ENCODE data around the gene KPRP. TPM values are rescaled to one million over a fixed set of nuclear protein-coding genes. Genes with fewer than 3 reads are reported as not detected.

KPRP gene
- total RNA-seq, 1 experiment from 2014 or later = not detected

GRCh38 chr1:152753586-152753985 lies 4.2 kb upstream of the KPRP start:
- Histone ChIP-seq H3K36me3 (ENCODE audit: control insufficient read depth, insufficient read depth, low read length) (no peaks in the 10 kb centered on the region), H3K27ac (ENCODE audit: low read length) (no peak overlapping the region), H3K4me3 (ENCODE audit: low read depth in 2 of 2, low read length in 2 of 2) (no peak overlapping the region), H3K27me3 (ENCODE audit: control insufficient read depth, insufficient read depth, low read length) (no peaks in the 10 kb centered on the region; the same call in 1 of the 2 replicates), H3K9me3 (ENCODE audit: control insufficient read depth, insufficient read depth, low read depth, low read length) (no peaks in the 10 kb centered on the region), H3K4me1 (ENCODE audit: control insufficient read depth, insufficient read depth, low read length) (no peaks in the 10 kb centered on the region)
- BruUV-seq (replicated peaks) = no TSS peak
- ATAC-seq (no peak), DNase-seq (ENCODE audit: low read depth, low spot score) (no peak)
- POLR2A ChIA-PET = no interaction called here
- TF ChIP-seq CTCF (IDR thresholded peaks at IDR 0.05) (no peak), POLR2AphosphoS5 (IDR thresholded peaks at IDR 0.05; ENCODE audit: low read depth, low read length) (no peak), SIN3A (IDR thresholded peaks at IDR 0.05; ENCODE audit: borderline replicate concordance, insufficient read depth, low read depth, low read length) (no peak)
- in situ Hi-C loops (cut with HindIII; ENCODE audit: low pct_unique_long_range_greater_than_20kb, low sequenced_read_pairs) (no loop called here), intact Hi-C loops (cut with micrococcal nuclease; ENCODE audit: unreplicated experiment) (no loop called here)
- CTCF ChIA-PET = no interaction called here

DNA sequence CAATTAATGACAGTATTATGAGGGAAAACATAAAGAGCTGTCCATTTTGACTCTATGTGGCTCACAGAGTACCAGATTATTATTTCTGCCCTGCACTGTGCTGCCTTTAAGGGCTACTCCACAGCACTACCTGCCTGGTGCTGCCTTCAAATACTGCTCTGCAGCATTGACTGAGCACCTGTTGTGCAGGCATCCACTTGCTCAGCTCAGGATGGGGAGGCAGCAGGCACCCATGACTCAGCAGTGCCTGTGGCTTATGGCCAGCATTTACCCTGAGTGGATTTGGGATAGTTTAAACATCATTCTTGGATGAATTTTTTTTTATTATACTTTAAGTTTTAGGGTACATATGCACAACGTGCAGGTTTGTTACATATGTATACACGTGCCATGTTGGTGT lies 953 bp upstream of the KPRP start:
- Histone ChIP-seq H3K4me3 (ENCODE audit: low read depth in 2 of 2, low read length in 2 of 2) (no peak overlapping the region), H3K4me1 (ENCODE audit: control insufficient read depth, insufficient read depth, low read length) (no peaks in the 10 kb centered on the region), H3K9me3 (ENCODE audit: control insufficient read depth, insufficient read depth, low read depth, low read length) (no peaks in the 10 kb centered on the region), H3K36me3 (ENCODE audit: control insufficient read depth, insufficient read depth, low read length) (no peaks in the 10 kb centered on the region), H3K27me3 (ENCODE audit: control insufficient read depth, insufficient read depth, low read length) (no peaks in the 10 kb centered on the region), H3K27ac (ENCODE audit: low read length) (no peak overlapping the region)
- intact Hi-C loops (cut with micrococcal nuclease; ENCODE audit: unreplicated experiment) (no loop called here), in situ Hi-C loops (cut with HindIII; ENCODE audit: low pct_unique_long_range_greater_than_20kb, low sequenced_read_pairs) (no loop called here)
- ChIA-PET CTCF (no interaction called here), POLR2A (interaction anchor here (0.6 kb wide), 1 partner anchor 1607 kb away, joined by 5 read pairs; no protein-coding TSS in a partner anchor)
- ATAC-seq = no peak
- TF ChIP-seq REST (IDR thresholded peaks at IDR 0.05; ENCODE audit: insufficient read depth in 1 of 2, low read depth in 2 of 2, low read length in 1 of 2) = no peak
- TF ChIP-seq TCF7L2 (IDR thresholded peaks at IDR 0.05; ENCODE audit: low read depth, low read length) = no peak
- TF ChIP-seq CTCF (IDR thresholded peaks at IDR 0.05) = no peak
- no peak for TF ChIP-seq POLR2AphosphoS5 (IDR thresholded peaks at IDR 0.05; ENCODE audit: low read depth, low read length)
- TF ChIP-seq SIN3A (IDR thresholded peaks at IDR 0.05; ENCODE audit: borderline replicate concordance, insufficient read depth, low read depth, low read length) = no peak
- BruUV-seq (replicated peaks) = no TSS peak
- DNase-seq (ENCODE audit: low read depth, low spot score) = no peak
